NCI-H2196 treated with DMSO at 0.1 percent for 48 hours (cell line): ENCODE results near the gene PROX2.

ENCODE experiments used
- DNase-seq: peaks from one replicate; lab custom pipeline; 2025; ENCODE audit not compliant: unreplicated experiment; lab: John Stamatoyannopoulos, UW

The PROX2 gene

DNA sequence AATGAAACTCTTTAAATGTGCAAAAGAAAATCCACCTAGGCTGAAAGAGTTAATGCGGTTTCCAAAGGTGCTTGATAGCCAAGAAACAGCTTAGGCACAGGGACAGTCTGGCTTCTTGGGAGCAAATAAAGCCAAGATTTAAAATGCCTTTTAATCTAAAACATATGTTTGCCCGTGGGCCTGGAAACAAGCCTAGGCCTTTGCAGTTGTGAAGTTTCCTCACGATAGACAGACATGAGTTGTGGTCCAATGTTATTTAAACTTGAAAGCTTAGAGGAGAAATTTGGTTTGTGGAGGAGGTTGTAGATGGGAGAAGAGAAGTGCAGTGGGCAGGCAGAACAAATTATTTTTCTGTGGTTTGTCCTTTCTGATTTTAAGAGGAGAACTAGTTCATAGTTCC, 29.8 kb downstream of the PROX2 start:
- DNase-seq = no peak

DNA sequence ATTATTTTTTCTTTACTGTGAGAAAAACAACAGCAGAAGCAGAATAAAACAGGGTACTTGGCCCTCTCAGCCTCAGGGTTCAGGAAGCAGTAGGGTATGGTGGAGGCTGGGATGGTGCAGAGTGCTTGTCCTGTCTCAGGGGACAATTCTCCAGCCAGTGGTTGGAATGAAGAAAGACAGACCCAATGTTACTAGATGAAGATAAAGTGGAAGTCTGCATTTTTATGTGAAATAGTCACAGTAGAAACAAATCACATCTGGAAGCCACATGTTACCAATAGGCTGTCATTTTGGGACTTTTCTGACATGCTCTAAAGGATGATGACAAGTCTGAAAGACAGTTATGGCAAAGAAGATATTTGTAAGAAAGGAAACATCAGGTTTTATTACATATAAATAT, 32.3 kb downstream of the PROX2 start:
- DNase-seq = no peak

DNA sequence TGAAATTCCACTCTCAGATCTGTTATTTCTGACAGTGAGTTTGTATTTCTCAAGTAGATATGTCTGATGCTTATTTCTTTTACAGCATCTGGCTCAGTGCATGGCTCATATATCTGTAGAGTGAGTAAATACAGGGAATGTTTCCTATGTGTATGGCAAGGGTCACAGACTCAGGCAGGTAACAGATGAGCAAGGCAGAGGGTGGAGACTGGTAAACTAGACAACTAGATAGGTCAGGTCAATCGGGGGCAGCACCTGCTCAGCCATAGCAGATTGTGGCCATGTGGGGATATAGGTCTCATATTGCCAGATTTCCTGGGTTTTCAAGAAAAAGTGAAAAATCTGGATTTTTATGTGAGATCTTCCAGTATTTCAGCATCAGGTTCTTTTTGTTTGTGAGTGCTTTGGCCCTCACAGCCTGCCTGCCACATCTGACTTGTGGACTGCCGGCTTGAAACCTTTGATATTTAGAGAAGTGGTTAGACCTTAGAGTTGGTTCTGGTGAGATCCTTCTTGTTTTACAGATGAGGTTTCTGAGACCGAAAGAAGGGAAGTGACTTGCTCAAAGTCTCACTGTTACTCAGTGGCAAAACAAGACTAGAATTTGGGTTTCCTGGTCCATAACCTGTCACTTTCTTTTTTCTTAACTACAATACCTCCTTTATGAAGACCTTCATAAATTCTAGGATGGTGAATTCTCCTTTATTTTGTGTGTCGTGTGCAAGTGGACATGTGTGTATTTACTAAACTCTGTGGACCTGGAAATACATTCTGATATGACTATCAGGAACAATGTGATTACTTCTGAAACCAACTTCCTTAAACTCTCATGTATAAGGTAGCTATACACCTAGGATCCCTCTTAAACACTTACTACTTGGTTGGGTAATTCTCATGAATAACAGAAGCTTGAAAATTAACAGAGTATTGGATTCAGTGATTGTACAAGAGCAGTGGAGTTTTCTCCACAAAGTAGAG, 34.4 kb downstream of the PROX2 start:
- no peak for DNase-seq

DNA sequence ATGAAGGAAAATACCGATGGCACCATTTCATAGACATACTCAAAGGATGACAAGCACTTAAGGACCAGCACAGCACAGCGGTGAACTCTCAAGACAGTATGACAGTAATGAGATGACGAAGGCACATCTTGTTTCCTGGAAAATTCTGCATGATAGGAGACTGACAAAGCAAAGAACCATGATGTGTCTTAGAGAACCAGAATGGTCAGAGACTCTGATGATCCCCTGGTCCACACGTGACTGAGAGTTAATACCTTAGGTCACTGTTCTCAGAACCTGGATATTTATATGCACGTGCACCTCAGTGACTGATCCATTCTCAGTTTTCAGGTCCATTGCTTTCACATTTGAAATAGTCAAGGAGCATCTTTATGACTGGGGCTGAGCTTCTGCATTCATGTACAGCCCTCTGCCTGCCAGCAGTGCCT, 35.3 kb downstream of the PROX2 start:
- no peak for DNase-seq

DNA sequence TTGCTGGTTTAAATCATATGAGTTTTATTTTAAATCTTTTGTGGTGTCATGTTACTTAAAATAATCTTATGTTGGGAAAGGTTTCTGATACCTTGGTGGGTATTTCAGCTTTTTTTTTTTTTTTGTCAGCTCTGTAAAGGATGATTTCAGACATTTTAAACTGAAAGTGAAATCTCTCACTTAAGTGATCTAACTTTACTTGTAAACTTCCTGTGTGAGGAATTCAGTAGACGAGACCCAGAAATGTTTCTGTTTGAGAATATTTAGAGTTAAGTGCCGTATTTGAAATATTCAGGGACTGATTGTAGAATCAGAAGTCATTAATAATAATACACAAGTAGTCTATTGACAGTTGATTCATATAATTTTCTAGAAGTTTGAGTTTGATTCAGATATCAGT, 37.8 kb downstream of the PROX2 start:
- DNase-seq = no peak

DNA sequence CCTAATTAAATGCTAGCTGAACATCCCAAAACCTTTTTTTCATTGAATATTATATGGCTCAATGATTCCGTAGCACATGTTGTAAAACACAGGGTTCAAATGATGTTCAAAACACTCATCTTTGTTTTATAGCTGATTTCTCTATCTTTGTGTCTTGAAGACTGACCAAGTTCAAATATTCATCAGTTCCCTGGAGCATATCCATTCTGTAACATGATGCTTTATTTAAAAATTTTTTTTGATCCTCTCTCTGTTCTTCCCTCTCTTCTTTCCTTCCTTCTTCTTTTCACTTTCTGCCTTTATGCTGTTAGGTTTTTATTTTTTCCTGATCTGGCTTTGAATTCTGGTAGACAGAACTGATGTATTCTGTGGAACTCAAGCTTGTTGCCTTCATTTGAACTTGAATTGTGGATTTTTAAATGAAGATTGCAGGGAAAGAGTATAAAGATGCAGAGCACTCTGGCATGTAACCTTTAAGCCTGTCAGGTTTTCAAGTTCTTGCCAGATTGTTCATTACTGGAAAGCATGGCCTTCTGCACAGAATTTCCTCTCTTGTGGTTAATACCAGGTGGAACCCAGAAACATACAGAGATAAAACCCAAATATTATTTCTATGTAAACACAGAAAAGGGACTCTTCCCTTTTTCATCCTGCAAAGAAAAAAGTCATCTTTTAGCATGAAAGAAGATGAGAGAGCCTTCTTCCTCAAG, 39.5 kb downstream of the PROX2 start:
- no peak for DNase-seq

DNA sequence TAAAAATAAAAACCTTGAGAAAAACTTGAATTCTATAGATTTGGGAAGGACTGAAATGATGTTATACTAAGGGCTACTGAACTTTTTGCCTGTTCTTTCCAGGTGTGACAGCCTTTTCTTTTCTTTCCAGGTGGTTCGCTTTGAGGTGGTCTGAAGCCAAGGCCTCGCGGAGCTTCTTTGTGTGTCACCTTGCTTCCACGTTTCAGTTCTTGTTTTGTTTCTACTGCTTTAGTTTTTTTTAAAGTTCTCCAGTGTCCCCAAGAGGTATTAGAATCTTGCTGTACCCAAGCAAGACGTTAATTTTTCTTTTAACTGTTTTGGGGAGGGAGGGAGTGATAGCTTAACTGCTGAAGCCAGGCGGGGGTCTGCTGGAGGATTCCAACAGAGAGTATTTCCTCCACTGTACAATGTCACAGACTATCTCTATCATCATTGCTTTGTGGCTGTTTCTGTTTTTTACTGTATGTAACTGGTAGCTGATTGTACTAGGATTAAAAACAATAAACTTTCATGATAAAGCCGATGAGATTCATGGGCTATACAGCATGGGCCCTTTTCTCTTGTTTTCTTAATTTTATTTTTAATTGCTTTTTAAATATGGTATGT, 40.2 kb downstream of the PROX2 start:
- DNase-seq = no peak

DNA sequence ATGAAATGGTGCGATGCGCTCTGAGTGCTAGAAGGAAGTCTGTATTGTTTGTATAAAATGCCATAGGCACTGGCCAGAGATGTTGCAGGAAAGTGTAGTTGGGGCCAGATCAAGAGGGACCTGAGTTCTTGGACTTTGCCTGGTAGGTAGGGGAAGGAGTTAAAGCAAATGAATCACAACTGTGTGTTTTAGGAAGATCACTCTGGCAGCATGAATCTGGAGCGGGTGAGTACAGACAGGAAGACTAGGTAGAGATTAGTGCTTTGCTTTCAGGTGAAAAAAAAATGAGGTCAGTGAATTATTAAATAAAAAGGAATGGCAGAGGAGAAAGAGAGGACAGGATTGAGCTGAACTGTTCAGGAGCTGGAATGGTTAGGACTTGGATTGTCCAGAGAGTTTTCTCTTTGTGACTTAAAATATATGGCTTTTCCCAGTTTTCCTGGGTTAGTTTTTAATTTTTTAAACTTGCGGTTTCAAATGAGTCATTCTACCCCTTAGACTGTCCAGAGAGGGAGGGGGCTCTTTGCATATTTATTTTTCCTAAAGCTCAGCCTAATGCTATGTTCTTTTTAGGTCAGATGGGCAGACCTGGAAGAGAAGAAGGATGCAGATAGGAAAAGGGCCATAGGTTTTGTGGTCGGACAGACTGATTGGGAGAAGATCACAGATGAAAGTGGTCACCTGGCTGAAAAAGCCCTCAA, 41.1 kb downstream of the PROX2 start:
- no peak for DNase-seq

DNA sequence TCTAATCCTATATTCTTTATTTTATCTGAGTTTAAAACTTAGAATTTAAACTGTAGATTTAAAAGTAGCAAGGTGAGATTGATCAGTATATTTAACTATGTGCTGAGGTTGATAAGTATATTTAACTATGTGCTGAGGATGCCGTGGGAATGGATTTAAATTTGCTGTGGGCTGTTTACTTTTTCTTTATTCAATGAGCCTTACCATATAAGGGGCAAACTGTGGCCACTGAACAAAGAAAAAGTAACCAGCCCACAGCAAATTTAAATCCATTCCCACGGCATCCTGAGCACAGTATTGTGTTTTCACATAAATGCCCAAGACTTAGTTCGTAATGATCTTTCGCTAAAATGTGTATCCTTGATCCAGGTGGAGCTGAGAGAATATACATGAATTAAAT, 43.1 kb downstream of the PROX2 start:
- DNase-seq = no peak

DNA sequence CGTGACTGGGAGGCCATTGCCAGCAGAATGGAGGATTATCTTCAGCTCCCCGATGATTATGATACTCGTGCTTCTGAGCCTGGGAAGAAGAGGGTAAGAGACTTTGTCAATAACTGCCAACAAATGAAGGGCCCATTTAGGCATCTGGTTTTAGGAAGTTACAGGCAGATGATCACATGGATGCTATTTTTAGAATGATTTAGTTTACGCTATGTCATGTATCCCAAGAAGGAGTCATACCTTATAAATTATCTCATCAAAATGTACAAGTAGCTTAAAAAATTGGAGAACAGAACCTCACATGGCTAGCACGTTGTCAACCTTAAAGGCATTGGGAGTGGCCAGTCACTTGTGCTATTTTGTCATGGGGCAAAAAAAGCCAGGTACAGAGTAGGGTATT, 46.7 kb downstream of the PROX2 start:
- no peak for DNase-seq

DNA sequence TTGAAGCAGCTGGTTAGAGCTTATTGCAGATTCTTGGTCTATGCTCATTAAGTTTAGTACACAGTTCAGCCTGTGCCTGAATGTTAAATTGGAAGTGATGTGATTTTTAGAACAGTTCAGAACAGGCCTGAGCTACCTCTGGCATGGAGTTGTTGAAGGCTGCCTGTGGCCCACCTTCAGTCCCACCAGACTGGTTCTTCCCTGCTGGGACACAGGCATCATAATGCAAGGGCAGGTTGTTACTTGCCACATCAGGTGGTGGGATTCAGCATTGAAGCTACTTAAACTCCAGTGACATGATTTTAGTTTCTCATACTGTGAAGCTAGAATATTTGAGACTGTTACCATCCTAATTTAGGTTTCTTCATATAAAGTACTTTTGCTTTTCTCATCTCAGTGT, 49.4 kb downstream of the PROX2 start:
- DNase-seq = no peak
